ENCODE results near the gene METTL1. TPM values are rescaled to one million over a fixed set of nuclear protein-coding genes. Genes with fewer than 3 reads are reported as not detected.

Gene METTL1
- total and polyA plus RNA-seq, 9 of the 15 experiments (the other 6 are each of a cell fraction or from before 2014, with no cell fraction given) = 12.6 to 65.9 (median 39.2) TPM

- peak; percentile 75 for TF ChIP-seq VEZF1 (CRISPR knock-in tag; IDR thresholded peaks at IDR 0.05)
Observed at GRCh38 chr12:57755454-57756372, 16.2 kb downstream of the METTL1 start (continued).

- Histone ChIP-seq H4K20me1 (replicated peaks; ENCODE audit: control insufficient read depth, insufficient read depth, low read length) (no peaks in the 10 kb centered on the region), H3K27me3 (ENCODE audit: control insufficient read depth in 2 of 2, insufficient read depth in 2 of 2, low read length in 2 of 2) (no peaks in the 10 kb centered on the region), H2AFZ (ENCODE audit: low read depth, low read length) (no peak overlapping the region), H3K79me2 (ENCODE audit: control insufficient read depth, insufficient read depth, low read length) (peaks cover 34% of the 10 kb centered on the region), H3K27ac (ENCODE audit: extremely low read depth, low read depth, low read length) (no peak overlapping the region), H3K9me3 (replicated peaks; ENCODE audit: control insufficient read depth, insufficient read depth, low read depth, low read length) (no peaks in the 10 kb centered on the region), H3K4me3 (peak overlapping the region; percentile 50), H3K9ac (ENCODE audit: insufficient read depth in 1 of 2, low read depth in 2 of 2, low read length in 2 of 2) (peak overlapping the region in 1 of 2 experiments; percentile 90; a peak in 2 of 4 replicates), H3K9me1 (ENCODE audit: control insufficient read depth, insufficient read depth, low read length) (no peaks in the 10 kb centered on the region), H3K4me1 (replicated peaks in 1 of 2; ENCODE audit: control insufficient read depth in 2 of 2, insufficient read depth in 2 of 2, low read length in 2 of 2) (peaks cover 40 to 41% of the 10 kb centered on the region in 2 experiments), H3K36me3 (ENCODE audit: control insufficient read depth, insufficient read depth, low read length) (peaks cover 30% of the 10 kb centered on the region), H3K4me2 (ENCODE audit: insufficient read depth, low read length) (peak overlapping the region; percentile 29; the same call in 1 of the 2 replicates)
- no CpG with 5 or more reads among the region's 34 CpGs for WGBS (ENCODE audit: insufficient coverage, low coverage, missing lambda C conversion rate)
- BruUV-seq (replicated peaks) = no TSS peak
- no peak for ATAC-seq
- DNase-seq (ENCODE audit: extremely low read depth in 1 of 4, low spot score in 3 of 4) = no peak
- FAIRE-seq = no peak
- TF ChIP-seq ZNF639 (CRISPR knock-in tag; conservative IDR thresholded peaks at IDR 0.05 in 1 of 2, IDR thresholded peaks at IDR 0.05 in 1 of 2) = peak in 1 of 2 experiments; percentile 17; a peak in 1 of 4 replicates
- TF ChIP-seq L3MBTL2 (IDR thresholded peaks at IDR 0.05) = no peak
- TF ChIP-seq GABPA (tag; conservative IDR thresholded peaks at IDR 0.05; ENCODE audit: low read depth) = peak; percentile 22; the same call in 1 of the 2 replicates
- TF ChIP-seq ZNF41 (CRISPR knock-in tag; conservative IDR thresholded peaks at IDR 0.05) = no peak
- TF ChIP-seq FOXP1 (CRISPR knock-in tag; IDR thresholded peaks at IDR 0.05) = no peak
- TF ChIP-seq EZH2 (IDR thresholded peaks at IDR 0.05; ENCODE audit: borderline replicate concordance, low read depth, low read length) = no peak
- TF ChIP-seq CREM (IDR thresholded peaks at IDR 0.05; ENCODE audit: low read depth) = no peak
- TF ChIP-seq ZBTB17 (CRISPR knock-in tag; IDR thresholded peaks at IDR 0.05) = no peak
- TF ChIP-seq VEZF1 (CRISPR knock-in tag; IDR thresholded peaks at IDR 0.05) = peak; percentile 74; the same call in 1 of the 2 replicates
- intact Hi-C loops (cut with micrococcal nuclease) (no loop called here), in situ Hi-C loops (cut with MboI) (no loop called here)
- CTCF ChIA-PET (ENCODE audit: low intra/inter-chr PET ratio) = no interaction called here
- POLR2A ChIA-PET = no interaction called here
Observed at GRCh38 chr12:57755194-57755453, 16.8 kb downstream of the METTL1 start.

All from K562 (cell line).